GM18502 (cell line): ENCODE results near the gene GABRD.

Experiments
- ATAC-seq: cut with Tn5 transposase; IDR thresholded peaks from one replicate; pipeline ENCODE4 v1.9.1; 2021; ENCODE audit warnings: mild to moderate bottlenecking; ENCODE audit not compliant: unreplicated experiment, poor library complexity

The GABRD gene

DNA sequence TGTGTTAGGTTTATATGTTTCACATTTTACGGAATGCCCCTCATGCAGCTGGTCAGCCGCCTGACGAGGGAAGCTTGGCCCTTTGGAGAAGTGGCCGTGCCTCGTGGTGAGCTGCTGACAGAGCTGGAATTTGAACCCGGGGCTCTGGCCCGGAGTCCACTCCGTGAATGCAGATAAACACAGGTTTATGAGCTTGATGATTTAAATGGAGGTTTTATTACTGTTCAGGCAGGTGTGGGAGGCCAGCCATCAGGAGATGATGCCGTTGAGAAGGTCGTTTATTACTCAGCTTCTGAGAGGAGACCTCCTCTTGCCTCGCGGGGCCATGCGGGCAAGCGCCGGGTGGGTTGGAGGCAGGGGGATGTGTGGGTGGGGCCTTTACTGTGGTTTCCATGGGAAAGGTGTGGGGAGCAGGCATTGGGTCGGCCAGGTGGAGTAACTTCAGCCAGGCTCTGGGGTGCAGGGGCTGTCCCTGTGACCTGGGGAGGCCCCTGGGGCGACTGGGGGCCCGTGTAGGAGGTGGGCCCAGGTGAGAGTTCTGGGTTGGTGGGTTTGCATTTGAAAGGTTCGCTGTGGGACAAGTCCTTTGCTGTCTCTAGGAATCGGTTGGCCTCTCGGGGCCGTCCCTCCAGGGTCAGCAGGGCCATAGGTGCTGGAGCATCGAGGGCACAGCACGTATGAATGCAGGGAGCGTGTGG, 53.1 kb downstream of the GABRD start:
- ATAC-seq = no peak

- no peak for ATAC-seq
These were observed 53.7 kb downstream of the GABRD start for GRCh38 chr1:2072891-2073290.

GRCh38 chr1:2073382-2074230, 54.5 kb downstream of the GABRD start:
- ATAC-seq = no peak

DNA sequence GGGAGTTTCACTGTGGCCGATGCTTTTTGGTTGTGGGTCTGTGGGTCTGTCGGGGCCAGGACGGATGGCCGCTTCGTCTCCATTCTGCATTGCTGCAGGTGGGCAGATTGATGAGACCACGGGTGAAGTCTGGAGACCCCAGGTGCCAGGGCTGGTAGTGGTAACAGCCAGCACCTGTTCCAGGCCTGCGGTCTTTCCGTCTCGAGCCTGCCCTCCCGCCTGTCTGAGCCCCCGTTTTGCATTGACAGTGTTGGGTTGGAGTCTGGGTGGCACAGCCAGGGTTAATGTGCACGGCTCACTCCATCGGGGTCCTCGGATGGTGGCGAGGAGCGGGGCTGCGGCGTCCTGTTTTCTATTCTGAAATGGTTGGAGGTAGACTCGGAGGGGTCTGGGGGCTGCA, 55.3 kb downstream of the GABRD start:
- ATAC-seq = no peak

DNA sequence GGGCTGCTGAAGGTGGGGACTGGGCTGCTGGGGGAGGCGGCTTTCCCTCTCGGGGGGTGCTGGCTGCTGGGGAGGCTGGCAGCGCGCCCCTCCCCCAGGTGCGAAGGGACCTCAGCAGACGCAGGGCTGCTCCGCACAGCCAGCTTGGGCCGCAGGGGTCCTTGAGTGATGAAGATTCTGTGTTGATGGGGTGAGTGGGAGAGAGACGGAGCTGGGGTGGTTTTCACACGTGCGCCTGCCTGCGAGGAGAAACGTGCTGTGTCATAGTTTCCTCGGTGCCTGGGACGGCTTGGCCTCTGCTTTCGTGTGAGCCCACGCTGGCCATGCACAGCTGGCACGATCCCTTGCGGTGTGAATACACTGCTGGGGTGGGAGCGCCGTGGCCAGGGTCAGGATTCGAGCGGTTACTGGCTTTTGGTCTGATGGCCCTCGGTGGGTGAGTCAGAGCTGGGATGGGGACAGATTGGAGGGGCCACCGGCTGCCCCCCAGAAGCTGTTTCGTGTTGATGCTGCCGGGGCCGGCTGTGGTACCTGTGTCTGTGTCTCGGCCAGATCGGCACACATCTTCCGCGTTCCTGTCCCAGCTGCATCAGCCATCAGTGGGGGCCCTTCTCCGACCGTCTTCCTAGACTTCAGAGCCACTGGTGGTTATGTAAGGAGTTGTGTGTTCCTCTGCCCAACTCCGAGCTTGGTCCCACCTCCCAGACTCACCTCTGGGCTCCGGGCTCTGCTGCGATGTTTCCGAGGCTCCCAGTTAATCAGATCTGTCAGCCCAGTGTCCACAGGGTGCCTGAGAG, 56.0 kb downstream of the GABRD start:
- no peak for ATAC-seq

DNA sequence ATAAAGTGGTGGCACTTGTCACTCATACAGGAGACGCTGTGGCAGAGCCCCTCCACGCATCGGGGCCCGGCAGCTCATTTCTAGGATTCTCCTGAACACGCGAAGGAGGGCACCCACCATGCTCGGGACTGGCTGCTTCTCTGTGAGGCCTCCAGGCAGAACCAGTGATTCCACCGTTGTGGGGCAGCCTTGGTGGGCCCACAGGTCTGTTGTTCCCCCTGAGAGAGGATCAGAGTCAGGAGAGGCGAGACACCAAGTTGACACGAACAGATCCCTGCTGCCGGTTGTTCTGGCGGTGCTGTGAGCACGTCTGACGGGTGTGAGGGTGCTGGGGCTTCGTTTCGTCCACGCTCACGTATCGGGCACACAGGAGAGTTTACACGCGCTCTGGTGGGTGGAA, 57.7 kb downstream of the GABRD start:
- ATAC-seq = no peak

DNA sequence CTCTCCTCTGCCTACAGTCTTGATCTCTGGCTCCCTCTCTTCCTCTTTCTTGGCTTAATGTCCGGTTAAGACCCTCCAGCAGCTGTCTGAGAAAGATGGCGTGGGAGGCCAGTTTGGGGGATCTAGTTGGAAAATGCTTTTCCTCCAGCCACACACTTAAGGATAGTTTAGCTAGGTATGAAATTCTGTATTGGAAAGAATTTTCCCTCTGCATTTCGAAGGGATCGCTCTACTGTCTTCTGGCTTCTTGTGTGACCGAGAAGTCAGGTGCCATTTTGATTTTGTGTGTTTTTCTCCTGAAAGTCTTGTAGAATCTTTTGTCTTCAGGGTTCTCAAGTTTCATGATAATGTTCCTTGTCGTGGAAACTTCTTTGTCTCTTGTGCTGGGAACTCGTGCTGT, 59.0 kb downstream of the GABRD start:
- no peak for ATAC-seq

GRCh38 chr1:2079396-2080085, 60.4 kb downstream of the GABRD start:
- ATAC-seq = no peak

GRCh38 chr1:2080140-2080539, 61.0 kb downstream of the GABRD start:
- no peak for ATAC-seq
